NOMO-1 treated with DMSO at 0.1 percent for 48 hours (cell line): ENCODE results near the gene ZNF765.
"Not testable (repeated sequence)": the region's sequence is repeated elsewhere in the genome, so short reads cannot be mapped to it uniquely, and the experiment has no call there.

Source experiments
- DNase-seq: peaks from one replicate; lab custom pipeline; 2025; ENCODE audit not compliant: unreplicated experiment; lab: John Stamatoyannopoulos, UW

The ZNF765 gene

GRCh38 chr19:53475470-53475869 is 80.5 kb downstream of the ZNF765 start:
- DNase-seq = not testable (repeated sequence)
